COLO668 (cell line): ENCODE data around the gene ADAMTSL3.
"Not testable (repeated sequence)": the region's sequence is repeated elsewhere in the genome, so short reads cannot be mapped to it uniquely, and the experiment has no call there.

Experiments used
- DNase-seq: peaks from one replicate; lab custom pipeline; 2025; ENCODE audit not compliant: unreplicated experiment; lab: John Stamatoyannopoulos, UW

ADAMTSL3 gene

DNA sequence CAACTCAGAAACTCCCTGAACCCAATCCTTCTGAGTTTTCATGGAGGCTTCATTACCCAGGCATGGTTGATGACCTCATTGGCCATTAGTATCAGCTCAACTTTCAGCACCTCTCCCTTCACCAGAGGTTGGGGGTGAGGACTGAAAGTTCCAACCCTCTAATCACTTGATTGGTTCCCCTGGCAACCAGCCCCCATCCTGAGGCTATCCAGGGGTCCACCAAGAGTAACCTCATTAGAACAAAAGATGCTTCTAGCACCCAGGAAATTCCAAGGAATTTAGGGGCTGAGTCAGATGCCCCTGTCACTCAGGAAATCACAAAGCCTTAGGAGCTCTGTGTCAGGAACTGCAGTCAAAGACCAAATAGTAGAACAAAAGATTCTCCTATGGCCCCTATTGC is 43.8 kb downstream of the ADAMTSL3 start:
- DNase-seq: no peak

DNA sequence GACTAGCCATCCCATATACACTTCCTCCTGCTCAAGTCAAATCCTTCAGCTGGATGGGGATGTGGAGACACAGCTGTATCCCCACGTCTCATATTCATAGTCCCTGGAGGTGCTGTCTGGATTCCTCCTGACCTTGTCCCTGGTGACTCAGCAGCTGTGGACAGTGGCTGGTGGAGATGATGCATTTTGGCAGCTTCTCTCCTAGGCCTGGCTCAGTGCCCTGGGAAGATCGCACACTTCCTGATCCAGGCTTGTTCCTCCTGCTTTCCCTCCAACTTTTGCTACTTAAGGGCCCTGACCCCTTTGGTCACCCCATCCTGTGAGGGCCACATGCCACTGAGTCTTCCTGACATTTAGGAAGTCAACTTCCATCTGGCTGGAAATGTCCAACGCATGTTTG is 44.4 kb downstream of the ADAMTSL3 start:
- no peak for DNase-seq

DNA sequence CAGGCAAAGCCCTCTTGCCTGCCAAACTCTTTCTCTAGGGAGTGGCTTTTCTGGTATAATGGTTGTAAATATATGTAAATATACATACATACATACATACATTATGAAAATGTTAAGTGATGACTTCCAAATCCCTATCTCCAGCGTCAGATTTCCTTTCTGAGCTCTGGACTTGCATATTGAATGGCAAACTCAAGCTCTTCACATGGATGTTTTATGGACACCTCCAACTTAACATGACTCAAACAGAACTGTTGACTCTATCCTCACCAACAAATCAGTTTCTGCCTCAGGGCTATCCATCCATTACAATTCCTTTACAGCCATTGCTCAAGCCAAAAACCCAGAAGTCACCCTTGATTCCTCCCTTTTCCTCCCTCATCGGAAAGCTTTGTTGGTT is 45.1 kb downstream of the ADAMTSL3 start:
- DNase-seq: no peak

DNA sequence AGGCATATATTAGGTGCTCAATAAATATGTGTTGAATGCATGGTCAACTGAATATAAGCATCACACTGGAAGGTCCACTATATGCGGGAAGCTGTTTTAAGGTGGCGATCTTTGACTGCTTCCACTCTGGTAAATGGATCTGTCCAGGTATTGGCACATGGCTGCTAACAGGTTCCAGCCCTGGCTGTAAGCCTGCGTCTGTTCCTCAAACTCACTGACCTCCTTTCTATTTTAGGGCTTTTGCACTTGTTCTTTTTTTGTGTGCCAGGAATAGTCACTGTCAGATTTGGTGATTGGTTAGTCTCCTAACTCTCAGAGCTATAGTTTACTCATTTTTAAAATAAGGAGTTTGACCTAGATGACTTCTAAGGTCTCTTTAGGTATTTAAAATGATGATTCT is 46.2 kb downstream of the ADAMTSL3 start:
- DNase-seq: no peak

DNA sequence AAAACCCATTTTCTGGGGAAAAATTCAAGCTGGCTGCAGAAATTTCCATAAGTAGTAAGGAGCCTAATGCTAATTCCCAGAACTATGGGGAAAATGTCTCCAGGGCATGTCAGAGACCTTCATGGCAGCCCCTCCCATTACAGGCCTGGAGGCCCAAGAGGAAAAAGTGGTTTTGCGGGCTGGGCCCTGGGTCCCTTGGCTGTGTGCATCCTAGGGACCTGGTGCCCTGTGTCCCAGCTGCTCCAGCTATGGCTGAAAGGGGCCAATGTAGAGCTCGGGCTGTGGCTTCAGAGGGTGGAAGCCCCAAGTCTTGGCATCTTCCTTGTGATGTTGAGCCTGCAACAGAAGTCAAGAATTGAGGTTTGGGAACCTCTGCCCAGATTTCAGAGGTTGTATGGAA is 48.4 kb downstream of the ADAMTSL3 start:
- not testable (repeated sequence) for DNase-seq

DNA sequence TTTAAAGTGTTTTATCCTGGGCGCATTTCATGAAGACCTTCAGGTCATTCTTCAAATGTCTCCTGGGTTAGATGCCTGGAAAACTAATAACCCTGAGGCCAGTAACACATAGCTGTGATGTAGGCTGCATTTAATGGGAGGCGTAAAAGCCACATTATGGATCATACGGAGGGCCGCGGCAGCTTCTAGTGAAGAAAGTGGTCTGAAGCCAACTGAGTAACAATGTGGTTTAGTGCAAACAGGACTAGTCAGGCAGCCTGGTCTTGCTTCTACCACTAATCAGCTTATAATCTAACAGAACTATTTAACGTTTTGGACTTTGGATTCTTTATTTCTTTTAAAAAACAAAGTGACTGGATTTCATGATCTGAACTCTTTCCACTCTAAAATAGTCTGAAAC is 54.4 kb downstream of the ADAMTSL3 start:
- no peak for DNase-seq

DNA sequence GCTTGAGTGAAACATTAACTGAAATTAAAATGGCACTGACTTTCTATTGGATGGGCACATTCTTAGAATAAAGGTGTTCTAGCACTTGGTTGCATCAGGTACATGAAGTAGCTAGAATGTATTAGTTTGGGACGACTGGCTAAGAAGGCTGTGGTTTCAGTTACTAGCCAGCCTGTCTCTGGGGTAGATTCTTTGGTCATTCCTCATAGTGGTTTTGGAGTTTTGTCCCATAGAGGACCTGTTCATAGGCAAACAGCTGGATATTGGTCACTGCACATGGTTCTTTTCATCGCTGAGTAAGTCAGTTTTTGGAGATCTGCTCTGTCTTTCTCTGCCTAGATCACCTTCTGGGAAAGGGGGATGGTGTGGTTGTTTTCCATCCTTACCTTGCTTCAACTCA is 55.3 kb downstream of the ADAMTSL3 start:
- DNase-seq: no peak

DNA sequence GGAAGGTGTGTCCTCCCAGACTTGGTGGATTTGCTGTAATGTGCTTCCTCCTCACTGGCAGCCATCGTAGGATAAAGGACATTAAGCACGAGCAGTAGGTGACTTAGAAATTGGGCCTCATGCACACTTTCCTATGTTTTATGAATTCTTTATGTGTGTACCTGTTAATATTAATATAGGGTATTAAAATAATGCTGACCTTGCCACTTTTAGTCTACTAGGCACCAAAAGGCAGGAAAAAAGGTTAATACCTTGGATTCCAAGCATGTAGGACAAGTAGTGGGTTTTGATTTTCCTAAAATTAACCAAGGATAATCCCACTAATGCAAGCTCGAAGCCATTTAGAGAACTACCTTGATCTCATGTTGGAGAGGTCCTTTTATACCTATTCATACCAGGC is 55.9 kb downstream of the ADAMTSL3 start:
- DNase-seq: no peak

DNA sequence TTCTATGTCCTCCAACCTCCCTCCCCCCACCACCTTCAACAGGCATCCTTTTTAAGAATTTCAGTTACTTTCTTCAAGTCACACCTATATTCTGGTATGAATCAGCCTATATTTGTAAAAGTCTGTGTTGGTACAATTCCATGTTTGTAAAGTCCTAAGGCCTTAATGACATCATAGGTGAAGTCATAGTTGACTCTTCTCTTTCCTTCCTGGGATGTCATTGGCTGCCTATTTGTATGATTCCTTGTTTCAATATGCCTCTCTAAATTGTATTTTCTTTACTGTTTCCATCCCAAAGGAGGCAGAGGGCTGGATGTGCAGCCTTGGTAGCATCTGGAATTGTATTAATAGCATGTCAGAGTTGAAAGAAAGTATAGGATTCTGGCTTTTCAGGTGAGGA is 56.5 kb downstream of the ADAMTSL3 start:
- DNase-seq: no peak

DNA sequence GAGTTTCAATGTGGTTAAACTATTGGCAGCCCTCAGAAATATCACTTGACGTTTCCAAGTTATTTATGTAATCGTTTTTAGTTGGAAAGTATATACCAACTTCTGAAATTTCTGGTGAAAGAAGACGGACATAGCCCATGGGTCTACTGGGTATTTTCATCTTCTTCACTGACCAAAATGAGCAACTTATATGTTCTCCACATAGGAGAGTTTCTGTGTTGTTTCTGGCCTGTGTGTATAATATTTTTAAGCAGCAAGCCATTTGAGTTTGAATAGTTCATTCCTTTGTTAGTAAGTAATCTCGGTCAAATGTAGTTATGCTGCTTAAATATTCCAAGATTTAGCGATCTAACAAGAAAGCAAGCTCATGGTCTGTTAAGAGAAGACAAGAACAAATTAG is 57.3 kb downstream of the ADAMTSL3 start:
- no peak for DNase-seq

DNA sequence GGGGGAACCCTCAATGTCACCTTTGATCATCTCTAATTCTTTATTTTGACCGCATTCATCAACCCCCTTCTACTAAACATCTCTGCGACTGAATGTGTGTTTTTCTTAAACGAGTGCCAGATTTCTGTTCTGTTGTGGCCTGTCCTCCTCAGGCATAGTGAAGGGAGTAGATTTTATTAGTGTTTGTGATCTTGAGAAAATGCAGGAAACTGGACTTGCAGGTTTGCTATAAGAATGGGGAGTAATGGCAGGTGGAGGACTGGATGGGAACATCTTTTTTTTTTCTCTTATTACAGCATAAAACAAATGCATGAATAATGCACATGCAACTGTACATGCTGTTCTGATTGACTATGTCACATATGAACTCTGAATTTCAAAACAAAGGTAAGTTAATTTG is 59.3 kb downstream of the ADAMTSL3 start:
- no peak for DNase-seq

DNA sequence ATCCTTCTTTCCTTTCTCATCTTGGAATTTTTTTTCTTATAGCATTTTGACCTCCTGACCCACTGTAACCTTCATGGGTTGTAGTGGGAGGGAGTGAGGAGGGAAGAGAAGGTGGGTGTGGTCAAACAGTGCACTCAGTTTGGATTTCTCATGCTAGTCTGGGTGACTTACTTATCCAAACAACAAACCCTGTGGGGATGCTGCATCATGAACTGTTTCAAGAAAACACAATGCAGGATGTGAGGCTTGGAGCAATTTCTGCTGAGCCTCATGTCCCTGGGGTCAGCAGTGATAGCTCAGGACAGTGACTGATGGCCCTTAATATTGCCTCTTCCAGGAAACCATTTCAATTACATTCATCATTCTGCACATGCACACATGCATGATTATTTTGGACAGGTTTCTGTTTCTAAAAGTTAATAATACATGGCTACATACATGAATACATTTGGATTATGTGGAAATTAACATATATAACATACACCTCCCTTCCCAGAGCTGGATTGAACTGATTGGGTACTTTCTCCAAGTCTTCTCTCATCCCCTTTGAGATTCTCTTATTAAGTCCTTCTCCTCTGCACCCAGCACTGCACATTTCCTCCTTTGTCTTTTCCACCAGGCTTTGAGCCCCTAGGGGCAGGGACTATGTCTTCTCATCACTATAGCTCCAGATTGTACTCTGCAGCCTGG is 61.2 kb downstream of the ADAMTSL3 start:
- no peak for DNase-seq

DNA sequence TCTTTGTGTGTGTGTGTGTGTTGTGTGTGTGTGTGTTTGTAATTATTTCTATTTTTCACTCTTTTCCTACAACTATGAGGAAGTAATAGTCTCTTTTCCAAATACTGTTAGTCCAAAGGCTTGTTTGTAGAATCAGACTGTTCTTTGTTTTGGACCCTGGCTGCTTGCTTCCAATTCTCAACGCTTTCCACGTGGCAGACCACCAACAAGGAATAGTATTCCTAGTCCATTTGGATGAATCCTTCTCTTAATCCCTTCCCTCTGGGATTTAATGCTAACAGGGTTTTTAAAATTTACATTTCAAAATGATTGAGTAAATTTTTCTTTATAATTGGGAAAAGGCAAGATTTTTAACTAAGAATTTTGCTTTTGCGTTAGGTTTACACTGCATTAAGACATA is 62.7 kb downstream of the ADAMTSL3 start:
- no peak for DNase-seq

DNA sequence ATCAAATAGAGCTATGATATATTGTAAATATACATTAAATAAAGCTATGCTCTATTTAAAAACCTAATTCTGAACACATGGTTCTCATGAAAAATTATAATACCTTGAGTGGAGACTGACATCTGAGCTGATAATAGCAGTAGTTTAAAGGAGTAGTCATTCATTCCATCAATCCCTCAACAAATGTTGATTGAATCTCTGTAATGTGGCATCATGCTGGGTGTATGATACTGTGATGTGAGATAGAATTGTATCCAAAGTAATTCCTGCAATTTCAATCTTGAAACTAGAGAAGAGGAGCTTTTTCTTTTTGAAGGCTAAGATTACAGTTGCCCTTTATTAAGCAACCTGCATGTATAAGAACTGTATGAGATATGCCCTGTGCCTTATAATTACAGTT is 63.1 kb downstream of the ADAMTSL3 start:
- DNase-seq: no peak

DNA sequence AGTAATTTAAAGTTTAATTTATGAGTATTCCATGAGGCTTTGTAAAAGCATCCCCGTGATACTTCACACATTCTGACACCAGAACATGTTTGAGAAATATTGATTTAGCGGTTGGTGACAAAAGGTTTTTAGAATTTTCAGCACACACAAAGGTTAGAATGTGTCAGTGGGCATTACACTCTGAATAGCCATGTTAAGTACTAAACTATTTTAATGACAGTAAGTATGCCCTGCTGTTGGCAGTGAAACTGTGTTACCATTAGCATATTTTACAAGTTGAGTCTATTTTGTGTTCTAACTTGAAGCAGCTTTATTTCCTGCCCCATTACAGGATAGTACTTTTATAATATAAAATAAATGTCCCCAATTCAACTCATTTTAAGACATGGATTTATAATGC is 66.5 kb downstream of the ADAMTSL3 start:
- DNase-seq: no peak

DNA sequence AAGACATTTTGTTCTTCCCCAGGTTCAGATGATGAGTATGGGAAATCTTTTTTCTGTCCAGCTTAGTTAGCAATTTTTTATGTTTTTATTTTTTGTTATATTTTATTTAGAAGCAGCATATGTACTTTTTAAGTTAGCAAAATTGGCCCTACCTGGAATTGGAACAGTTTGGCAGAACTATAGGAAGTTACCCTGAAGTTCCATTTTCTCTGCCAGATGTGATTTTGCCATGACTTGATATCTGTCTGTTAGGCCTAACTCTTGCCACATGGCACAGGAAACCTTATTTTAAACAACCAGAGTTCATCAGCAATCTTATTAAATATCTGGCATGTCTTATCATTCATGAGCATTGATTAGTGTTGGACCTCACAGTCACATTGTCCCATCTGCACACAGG is 67.1 kb downstream of the ADAMTSL3 start:
- DNase-seq: no peak

DNA sequence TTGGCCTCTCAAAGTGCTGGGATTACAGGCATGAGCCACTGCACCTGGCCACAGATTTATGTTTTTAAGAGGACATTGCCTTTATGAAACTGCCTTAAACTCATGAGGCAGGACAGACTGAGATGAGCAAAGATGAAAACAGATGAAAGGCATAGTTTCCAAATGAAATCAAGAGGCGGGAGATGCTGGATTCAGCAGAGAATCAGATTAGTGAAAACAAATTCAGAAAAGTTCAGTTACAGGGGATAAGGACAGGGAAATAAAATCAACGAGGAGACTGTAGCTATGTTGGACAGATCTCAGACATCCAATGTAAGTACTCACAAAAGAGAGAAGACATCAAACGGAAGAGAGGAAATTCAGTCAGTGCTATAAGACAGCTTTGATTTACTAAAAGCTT is 68.1 kb downstream of the ADAMTSL3 start:
- DNase-seq: no peak

DNA sequence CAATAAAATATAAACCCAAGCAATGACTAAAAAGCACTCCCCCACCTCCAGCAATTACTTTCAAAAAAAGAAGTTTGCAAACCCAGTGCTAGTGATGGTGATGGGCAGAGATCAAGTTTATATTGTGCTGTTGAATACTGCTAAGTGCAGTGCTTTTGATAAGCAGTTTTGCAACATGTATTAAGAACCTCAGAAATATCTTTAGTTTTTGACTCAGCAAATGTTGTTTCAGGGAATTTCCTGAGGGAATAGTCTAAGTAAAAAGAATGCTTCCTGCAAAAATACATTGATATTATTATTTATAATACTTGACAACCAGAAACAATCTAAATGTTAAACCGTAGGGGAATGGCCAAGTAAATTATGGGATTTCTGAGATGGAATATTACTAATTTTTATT is 69.3 kb downstream of the ADAMTSL3 start:
- DNase-seq: no peak

DNA sequence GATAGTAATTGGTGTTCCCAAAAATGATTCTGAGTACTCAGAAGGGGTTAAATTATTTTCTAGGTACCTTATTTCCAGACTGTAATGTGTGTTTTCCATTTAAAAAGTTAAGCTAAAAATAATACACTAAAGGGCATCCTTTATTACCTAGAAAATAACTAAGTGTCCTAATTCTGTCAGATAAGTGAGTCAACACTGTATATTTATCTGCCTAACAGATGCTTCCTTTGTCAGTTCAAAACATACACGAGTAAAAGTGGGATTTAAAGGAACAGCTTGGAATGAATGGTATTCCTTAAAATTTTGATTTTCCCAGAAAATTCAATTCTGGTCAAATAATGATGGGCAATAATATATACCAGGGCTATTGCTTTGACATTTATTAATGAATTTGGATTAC is 78.3 kb downstream of the ADAMTSL3 start:
- DNase-seq: no peak

DNA sequence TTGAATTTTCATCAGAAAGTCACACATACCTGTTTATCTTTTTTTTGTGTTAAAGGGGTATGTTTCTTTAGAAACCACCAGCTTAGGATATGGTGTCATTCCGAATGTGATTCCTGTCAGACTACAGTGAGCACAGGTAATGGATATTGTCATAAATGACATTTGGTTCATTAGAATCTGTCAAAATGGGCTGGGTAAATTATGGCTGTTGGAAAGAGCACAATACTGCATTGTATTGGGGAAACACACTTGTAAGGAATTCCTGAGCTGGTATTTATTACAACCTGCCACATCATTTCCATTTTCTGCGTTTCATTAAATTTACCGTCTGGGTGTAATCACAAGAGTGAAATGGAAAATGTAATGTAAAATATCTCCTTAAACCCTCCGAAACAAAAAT is 78.8 kb downstream of the ADAMTSL3 start:
- no peak for DNase-seq

DNA sequence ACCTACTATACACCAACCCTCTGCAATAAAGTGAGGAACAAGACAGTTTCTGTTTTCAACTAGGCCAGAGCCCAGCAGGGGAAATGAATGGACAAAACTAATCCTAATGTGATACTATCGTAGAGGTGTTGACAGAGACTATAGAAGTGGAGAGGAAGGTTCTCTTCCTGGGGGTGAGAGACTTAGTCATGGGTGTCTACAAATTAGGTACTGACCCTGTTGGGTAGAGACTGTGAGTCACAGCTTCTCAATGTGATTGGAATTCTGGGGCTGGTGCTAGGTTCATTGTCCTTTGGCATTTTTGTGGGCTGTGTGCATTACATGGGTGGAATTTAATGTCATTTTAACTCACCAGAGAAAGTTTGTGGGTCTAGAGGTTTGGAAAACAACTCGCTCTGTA is 79.3 kb downstream of the ADAMTSL3 start:
- no peak for DNase-seq

DNA sequence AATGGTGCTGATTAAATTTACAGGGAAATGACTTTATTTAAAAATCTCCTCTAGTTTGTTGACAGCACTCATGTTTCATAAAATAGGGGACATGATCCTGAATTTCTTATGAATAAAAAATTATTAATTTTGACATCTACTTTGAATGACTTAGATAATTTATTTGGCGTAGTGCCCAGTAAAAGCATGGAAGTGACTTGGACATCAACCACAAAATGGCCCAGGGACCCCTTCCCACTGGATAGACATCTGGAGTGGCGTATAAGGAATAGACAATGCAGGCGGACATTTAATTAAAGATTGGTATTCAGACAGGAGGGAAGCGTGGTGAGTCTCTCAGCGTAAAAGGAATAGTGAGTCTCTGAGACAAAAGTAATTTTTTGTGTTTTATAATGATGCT is 79.8 kb downstream of the ADAMTSL3 start:
- DNase-seq: no peak

DNA sequence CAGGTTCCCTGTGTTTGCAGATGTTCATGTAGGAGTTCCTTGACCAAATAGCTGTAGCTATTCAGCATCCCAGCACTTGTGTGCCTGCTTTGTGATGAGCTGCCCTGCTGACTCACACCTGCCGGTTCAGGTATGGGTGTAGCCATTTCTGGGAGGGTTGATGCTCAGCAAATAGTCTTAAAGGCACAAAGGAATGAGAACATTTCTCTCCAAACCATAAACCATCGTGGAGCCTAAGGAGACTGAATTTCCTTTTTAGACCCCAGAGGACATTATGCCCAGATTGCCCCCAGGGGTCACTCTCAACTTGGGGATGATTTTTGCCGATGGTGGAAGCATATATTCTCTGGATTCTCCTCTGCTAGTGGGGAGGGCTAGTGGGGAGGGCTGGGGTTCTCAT is 80.6 kb downstream of the ADAMTSL3 start:
- no peak for DNase-seq

DNA sequence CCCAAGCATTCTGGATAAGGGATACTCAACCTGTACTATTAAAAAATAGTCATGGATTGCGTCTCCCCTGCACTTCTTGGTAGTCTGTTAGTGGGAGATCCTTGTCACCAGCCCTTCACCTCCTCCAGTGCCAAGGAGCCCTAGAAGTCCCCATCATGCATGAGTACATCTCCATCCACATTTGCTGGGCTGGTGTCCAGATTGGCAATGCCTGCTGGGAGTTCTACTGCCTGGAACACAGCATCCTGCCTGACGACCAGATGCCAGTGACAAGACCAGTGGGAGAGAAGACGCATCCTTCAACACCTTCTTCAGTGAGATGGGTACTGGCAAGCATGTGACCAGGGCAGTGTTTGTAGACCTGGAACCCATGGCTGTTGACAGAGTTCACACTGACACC is 85.7 kb downstream of the ADAMTSL3 start:
- no peak for DNase-seq
